IMR-90 (cell line): ENCODE data around the gene ITGA5. TPM values are rescaled to one million over a fixed set of nuclear protein-coding genes. Genes with fewer than 3 reads are reported as not detected.

Experiments used
- ATAC-seq: fragments of 200-7000 bp; cut with Tn5 transposase; 2 replicates; pipeline ENCODE4 v1.9.1; 2020; ENCODE audit warnings: low read depth, mild to moderate bottlenecking, moderate library complexity
- BruUV-seq: library from RNA; stranded (reverse); fragments of 400-500 nt; replicated peaks from 2 replicates; lab custom pipeline; 2021; lab: Mats Ljungman, UMichigan
- CTCF ChIA-PET: fragments of 300-600 bp; formaldehyde crosslinking; extraction: SDS; loops from one replicate; lab custom pipeline; 2021; ENCODE audit warnings: antibody characterized with exemption; lab: Yijun Ruan, JAX
- POLR2A ChIA-PET: fragments of 300-600 bp; sonication (Branson Sonifier 250); formaldehyde crosslinking; loops from one replicate; lab custom pipeline; 2022; ENCODE audit warnings: antibody characterized with exemption; ENCODE audit not compliant: unreplicated experiment; lab: Charles Lee
- DNase-seq: peaks from one replicate; pipeline ENCODE4 v3.0.0; 2013
- H2AFZ ChIP-seq: replicated peaks from 2 replicates; pipeline ENCODE3; 2013; ENCODE audit warnings: low read length, mild to moderate bottlenecking; ENCODE audit not compliant: poor library complexity
- H2AK5ac ChIP-seq: 2 replicates; pipeline ENCODE4 v1.6.1; 2013; ENCODE audit warnings: low read depth, low read length, inconsistent platforms
- H2AK9ac ChIP-seq: replicated peaks from 2 replicates; pipeline ENCODE3; 2013; ENCODE audit warnings: mild to moderate bottlenecking, low read depth, low read length, moderate library complexity; ENCODE audit not compliant: poor library complexity
- H2BK120ac ChIP-seq: 2 replicates; pipeline ENCODE4 v1.6.1; 2013; ENCODE audit warnings: low read depth, low read length, inconsistent platforms
- H2BK15ac ChIP-seq: 3 replicates; pipeline ENCODE4 v1.6.1; 2013; ENCODE audit warnings: low read depth, low read length, inconsistent platforms
- H2BK20ac ChIP-seq: 2 replicates; pipeline ENCODE4 v1.6.1; 2013; ENCODE audit warnings: low read depth, mild to moderate bottlenecking, inconsistent platforms, low read length, moderate library complexity
- H2BK5ac ChIP-seq: 2 replicates; pipeline ENCODE4 v1.6.1; 2013; ENCODE audit warnings: mild to moderate bottlenecking, low read depth, low read length, inconsistent platforms; ENCODE audit not compliant: poor library complexity, severe bottlenecking
- H3K14ac ChIP-seq: replicated peaks from 2 replicates; pipeline ENCODE4 v1.6.1; 2013; ENCODE audit warnings: low read depth, low read length, inconsistent platforms
- H3K18ac ChIP-seq: 2 replicates; pipeline ENCODE4 v1.6.1; 2013; ENCODE audit warnings: low read depth, low read length, control low read depth
- H3K23ac ChIP-seq: 2 replicates; pipeline ENCODE4 v1.6.1; 2013; ENCODE audit warnings: low read depth, low read length, inconsistent platforms
- H3K27ac ChIP-seq: 2 replicates; pipeline ENCODE4 v1.5.1; 2013; ENCODE audit warnings: mild to moderate bottlenecking, control low read depth, low read length; ENCODE audit not compliant: insufficient read depth
- H3K27me3 ChIP-seq: 2 replicates; pipeline ENCODE4 v1.6.1; 2013; ENCODE audit warnings: low read length; ENCODE audit not compliant: control insufficient read depth, insufficient read depth
- H3K36me3 ChIP-seq: 2 replicates; pipeline ENCODE4 v1.6.1; 2013; ENCODE audit warnings: low read length, mixed read lengths; ENCODE audit not compliant: control insufficient read depth, insufficient read depth
- H3K4ac ChIP-seq: 2 replicates; pipeline ENCODE4 v1.6.1; 2013; ENCODE audit warnings: low read depth, low read length, inconsistent platforms
- H3K4me1 ChIP-seq: 2 replicates; pipeline ENCODE4 v1.6.1; 2013; ENCODE audit warnings: low read length, mixed read lengths; ENCODE audit not compliant: control insufficient read depth, insufficient read depth
- H3K4me2 ChIP-seq: 2 replicates; pipeline ENCODE4 v1.6.1; 2013; ENCODE audit warnings: low read depth, mild to moderate bottlenecking, control low read depth, low read length, moderate library complexity
- H3K4me3 ChIP-seq: 2 replicates; pipeline ENCODE4 v1.5.1; 2013; ENCODE audit warnings: low read depth, mild to moderate bottlenecking, control low read depth, low read length, moderate library complexity; ENCODE audit not compliant: insufficient read depth
- H3K56ac ChIP-seq: 2 replicates; pipeline ENCODE4 v1.6.1; 2013; ENCODE audit warnings: low read length, inconsistent platforms; ENCODE audit not compliant: insufficient read depth; ENCODE audit errors: extremely low read depth
- H3K79me1 ChIP-seq, 2 experiments: 2 replicates each; pipeline ENCODE4 v1.6.1; 2013; ENCODE audit warnings: low read length in 2 of 2, inconsistent platforms in 1 of 2, low read depth in 1 of 2
- H3K9ac ChIP-seq: 2 replicates; pipeline ENCODE4 v1.6.1; 2013; ENCODE audit warnings: low read depth, low read length, control low read depth
- H3K9me1 ChIP-seq: 2 replicates; pipeline ENCODE4 v1.6.1; 2013; ENCODE audit warnings: low read length, inconsistent platforms; ENCODE audit not compliant: insufficient read depth
- H3K9me3 ChIP-seq: 2 replicates; pipeline ENCODE4 v1.6.1; 2013; ENCODE audit warnings: low read length; ENCODE audit not compliant: control insufficient read depth, insufficient read depth
- H4K20me1 ChIP-seq: 2 replicates; pipeline ENCODE4 v1.6.1; 2013; ENCODE audit warnings: low read length, inconsistent platforms; ENCODE audit not compliant: insufficient read depth
- H4K5ac ChIP-seq: 2 replicates; pipeline ENCODE4 v1.6.1; 2013; ENCODE audit warnings: mild to moderate bottlenecking, low read depth, low read length, control low read depth
- H4K8ac ChIP-seq, 2 experiments: 2 replicates each; pipeline ENCODE4 v1.6.1; 2013; ENCODE audit warnings: low read depth in 2 of 2, low read length in 2 of 2, control low read depth in 1 of 2, inconsistent platforms in 1 of 2
- H4K91ac ChIP-seq: 2 replicates; pipeline ENCODE4 v1.6.1; 2013; ENCODE audit warnings: low read depth, low read length, inconsistent platforms; ENCODE audit not compliant: insufficient read depth
- FOS ChIP-seq: fragments of 150-350 bp; IDR thresholded peaks from 2 replicates; pipeline ENCODE4 v1.6.1; 2016; ENCODE audit warnings: low read depth, low read length
- MAFK ChIP-seq: IDR thresholded peaks from 2 replicates; pipeline ENCODE4 v1.6.1; 2012; ENCODE audit warnings: low read depth, low read length, improper control_type of control experiment
- MAZ ChIP-seq: IDR thresholded peaks from 2 replicates; pipeline ENCODE4 v1.6.1; 2012; ENCODE audit warnings: low read depth, mild to moderate bottlenecking, low read length, improper control_type of control experiment, moderate library complexity, borderline replicate concordance
- MXI1 ChIP-seq: IDR thresholded peaks from 2 replicates; pipeline ENCODE4 v1.6.1; 2012; ENCODE audit warnings: low read depth, mild to moderate bottlenecking, low read length, moderate library complexity, borderline replicate concordance
- NFE2L2 ChIP-seq: fragments of 150-350 bp; IDR thresholded peaks from 2 replicates; pipeline ENCODE4 v1.6.1; 2016; ENCODE audit warnings: low read depth, mild to moderate bottlenecking, low read length
- POLR2A ChIP-seq: IDR thresholded peaks from 2 replicates; pipeline ENCODE4 v1.6.1; 2012; ENCODE audit warnings: mild to moderate bottlenecking, low read depth, low read length
- RAD21 ChIP-seq: IDR thresholded peaks from 2 replicates; pipeline ENCODE4 v1.6.1; 2012; ENCODE audit warnings: low read length, improper control_type of control experiment
- RFX5 ChIP-seq: IDR thresholded peaks from 2 replicates; pipeline ENCODE4 v1.8.0; 2012; ENCODE audit warnings: low read depth, mild to moderate bottlenecking, low read length, moderate library complexity
- WGBS, 2 experiments: methylation state at CpG; one replicate each; pipeline versions ENCODE4 v1.1.5 to v1.1.7; 2013; ENCODE audit warnings: missing lambda C conversion rate in 2 of 2; ENCODE audit not compliant: insufficient read length in 1 of 2; ENCODE audit errors: extremely low coverage in 2 of 2; 5-methylcytosine and 5-hydroxymethylcytosine counted together
- dilution Hi-C: fragments of 300-500 bp; cut with HindIII; formaldehyde crosslinking; loops from one replicate; pipeline ENCODE4 v1.14.3; 2018; ENCODE audit warnings: low sequenced_read_pairs; ENCODE audit not compliant: unreplicated experiment
- in situ Hi-C: fragments of 300-500 bp; cut with MboI; formaldehyde crosslinking; loops from 3 replicates; pipeline ENCODE4 v1.14.3; 2019; ENCODE audit warnings: low sequenced_read_pairs, inconsistent platforms, mixed read lengths
- intact Hi-C: fragments of 100-400 bp; cut with micrococcal nuclease; formaldehyde crosslinking; loops from 2 replicates; pipeline ENCODE4 v1.10.0; 2022
- polyA plus RNA-seq, 3 experiments: library from polyadenylated mRNA; depleted of rRNA; stranded (reverse); fragments of >200 nt; gene quantifications; 2 replicates each; pipeline ENCODE4 v1.2.3, GENCODE V29; 2012; ENCODE audit warnings: low replicate concordance in 1 of 3
- total RNA-seq: library from RNA; depleted of rRNA; stranded (reverse); fragments of >200 nt; gene quantifications from 2 replicates; pipeline ENCODE4 v1.2.3, GENCODE V29; 2012
- TF ChIP-seq, protein P1 (sequence below): conservative IDR thresholded peaks from 2 replicates; pipeline ENCODE4 v1.5.1; 2012; ENCODE audit warnings: mild to moderate bottlenecking, low read depth, low read length, improper control_type of control experiment
- TF ChIP-seq, protein P2 (sequence below): fragments of 150-350 bp; IDR thresholded peaks from 2 replicates; pipeline ENCODE4 v1.6.1; 2016; ENCODE audit warnings: low read depth, mild to moderate bottlenecking, low read length, moderate library complexity, borderline replicate concordance
- TF ChIP-seq, protein P3 (sequence below): fragments of 150-350 bp; IDR thresholded peaks from 2 replicates; pipeline ENCODE4 v1.6.1; 2017; ENCODE audit warnings: mild to moderate bottlenecking, antibody characterized with exemption, low read length, low read depth

ITGA5 gene
- total and polyA plus RNA-seq, 2 of the 4 experiments (the other 2 are of a cell fraction): 159 to 259 TPM

DNA sequence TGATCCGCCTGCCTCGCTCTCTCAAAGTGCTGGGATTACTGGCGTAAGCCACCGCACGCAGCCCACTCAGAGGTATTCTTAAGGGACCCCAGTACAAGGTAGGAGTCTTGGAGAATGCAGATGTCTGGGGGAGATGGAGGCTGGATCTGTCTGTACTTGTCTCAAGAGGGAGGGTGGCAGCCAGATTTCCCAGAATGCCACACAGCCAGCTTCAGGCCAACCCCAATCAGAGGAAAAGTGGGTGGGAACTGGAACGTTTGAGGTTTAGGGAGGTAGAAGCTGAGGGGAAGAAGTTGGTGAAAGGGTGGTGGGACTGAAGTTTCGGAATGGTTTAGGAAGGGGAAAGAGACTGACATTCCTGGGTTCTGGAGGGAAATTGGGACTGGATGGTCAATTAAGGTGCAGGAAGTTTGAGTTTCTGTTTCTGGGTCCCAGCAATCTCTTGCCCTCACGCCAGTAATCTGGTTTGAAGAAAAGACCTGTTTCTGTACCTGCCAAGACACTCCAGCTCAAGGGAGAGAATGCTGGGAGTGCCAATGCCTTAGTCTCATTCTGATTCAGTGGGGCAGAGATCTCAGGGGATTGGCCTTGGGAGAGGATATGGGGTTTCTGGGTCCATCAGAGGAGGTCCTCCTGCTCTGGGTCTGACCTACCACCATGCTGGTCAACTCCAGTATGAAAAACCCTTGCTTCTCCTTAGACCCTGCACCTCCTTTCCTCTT, 26.4 kb downstream of the ITGA5 start (continued):
- no peak for TF ChIP-seq RAD21

GRCh38 chr12:54390668-54391551, 28.2 kb downstream of the ITGA5 start:
- Histone ChIP-seq H2AFZ (peak overlapping the region; percentile 33), H3K4me3 (no peak overlapping the region), H3K9ac (no peak overlapping the region), H3K27me3 (no peaks in the 10 kb centered on the region), H3K9me1 (no peaks in the 10 kb centered on the region), H2BK120ac (no peak overlapping the region), H3K14ac (no peak overlapping the region), H3K79me1 (peaks cover 0 to 13% of the 10 kb centered on the region in 2 experiments; a peak in 2 of 4 replicates), H3K18ac (no peak overlapping the region), H2AK5ac (no peak overlapping the region), H3K4ac (no peak overlapping the region), H3K23ac (no peak overlapping the region), H2BK15ac (no peak overlapping the region), H4K5ac (no peak overlapping the region), H3K4me2 (no peak overlapping the region), H3K4me1 (no peaks in the 10 kb centered on the region), H3K56ac (no peak overlapping the region), H3K27ac (no peak overlapping the region), H4K20me1 (peaks cover 22% of the 10 kb centered on the region), H3K36me3 (peaks cover 32% of the 10 kb centered on the region), H3K9me3 (no peaks in the 10 kb centered on the region), H2AK9ac (no peak overlapping the region), H2BK5ac (no peak overlapping the region), H2BK20ac (no peak overlapping the region), H4K8ac (no peak overlapping the region), H4K91ac (no peak overlapping the region)
- intact Hi-C loops (no loop called here), dilution Hi-C loops (no loop called here), in situ Hi-C loops (no loop called here)
- no TSS peak for BruUV-seq
- ATAC-seq (no peak), DNase-seq (no peak)
- CTCF ChIA-PET: no interaction called here
- 29% methylated on average over 11 of the region's 51 CpGs; no CpG with 5 or more reads in 1 of the 2 experiments for WGBS, 2 experiments
- POLR2A ChIA-PET: no interaction called here
- TF ChIP-seq, protein P1, sequence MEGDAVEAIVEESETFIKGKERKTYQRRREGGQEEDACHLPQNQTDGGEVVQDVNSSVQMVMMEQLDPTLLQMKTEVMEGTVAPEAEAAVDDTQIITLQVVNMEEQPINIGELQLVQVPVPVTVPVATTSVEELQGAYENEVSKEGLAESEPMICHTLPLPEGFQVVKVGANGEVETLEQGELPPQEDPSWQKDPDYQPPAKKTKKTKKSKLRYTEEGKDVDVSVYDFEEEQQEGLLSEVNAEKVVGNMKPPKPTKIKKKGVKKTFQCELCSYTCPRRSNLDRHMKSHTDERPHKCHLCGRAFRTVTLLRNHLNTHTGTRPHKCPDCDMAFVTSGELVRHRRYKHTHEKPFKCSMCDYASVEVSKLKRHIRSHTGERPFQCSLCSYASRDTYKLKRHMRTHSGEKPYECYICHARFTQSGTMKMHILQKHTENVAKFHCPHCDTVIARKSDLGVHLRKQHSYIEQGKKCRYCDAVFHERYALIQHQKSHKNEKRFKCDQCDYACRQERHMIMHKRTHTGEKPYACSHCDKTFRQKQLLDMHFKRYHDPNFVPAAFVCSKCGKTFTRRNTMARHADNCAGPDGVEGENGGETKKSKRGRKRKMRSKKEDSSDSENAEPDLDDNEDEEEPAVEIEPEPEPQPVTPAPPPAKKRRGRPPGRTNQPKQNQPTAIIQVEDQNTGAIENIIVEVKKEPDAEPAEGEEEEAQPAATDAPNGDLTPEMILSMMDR: no peak
- TF ChIP-seq NFE2L2: no peak
- TF ChIP-seq POLR2A: no peak
- TF ChIP-seq, protein P2, sequence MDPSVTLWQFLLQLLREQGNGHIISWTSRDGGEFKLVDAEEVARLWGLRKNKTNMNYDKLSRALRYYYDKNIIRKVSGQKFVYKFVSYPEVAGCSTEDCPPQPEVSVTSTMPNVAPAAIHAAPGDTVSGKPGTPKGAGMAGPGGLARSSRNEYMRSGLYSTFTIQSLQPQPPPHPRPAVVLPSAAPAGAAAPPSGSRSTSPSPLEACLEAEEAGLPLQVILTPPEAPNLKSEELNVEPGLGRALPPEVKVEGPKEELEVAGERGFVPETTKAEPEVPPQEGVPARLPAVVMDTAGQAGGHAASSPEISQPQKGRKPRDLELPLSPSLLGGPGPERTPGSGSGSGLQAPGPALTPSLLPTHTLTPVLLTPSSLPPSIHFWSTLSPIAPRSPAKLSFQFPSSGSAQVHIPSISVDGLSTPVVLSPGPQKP: no peak
- no peak for TF ChIP-seq MXI1
- TF ChIP-seq, protein P3, sequence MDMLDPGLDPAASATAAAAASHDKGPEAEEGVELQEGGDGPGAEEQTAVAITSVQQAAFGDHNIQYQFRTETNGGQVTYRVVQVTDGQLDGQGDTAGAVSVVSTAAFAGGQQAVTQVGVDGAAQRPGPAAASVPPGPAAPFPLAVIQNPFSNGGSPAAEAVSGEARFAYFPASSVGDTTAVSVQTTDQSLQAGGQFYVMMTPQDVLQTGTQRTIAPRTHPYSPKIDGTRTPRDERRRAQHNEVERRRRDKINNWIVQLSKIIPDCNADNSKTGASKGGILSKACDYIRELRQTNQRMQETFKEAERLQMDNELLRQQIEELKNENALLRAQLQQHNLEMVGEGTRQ: no peak
- no peak for TF ChIP-seq RFX5
- TF ChIP-seq FOS: no peak
- no peak for TF ChIP-seq MAZ
- TF ChIP-seq MAFK: no peak
